Left cardiac atrium (tissue), 4 donors: ENCODE results near the gene ZFR. TPM values are rescaled to one million over a fixed set of nuclear protein-coding genes. Genes with fewer than 3 reads are reported as not detected.

Experiments used
- ATAC-seq, 2 donors: fragments of 200-7000 bp; cut with Tn5 transposase; one replicate each; pipeline ENCODE4 v1.9.1; 2020; ENCODE audit warnings: mild to moderate bottlenecking in 2 of 2, moderate library complexity in 2 of 2
- DNase-seq: peaks from one replicate; pipeline ENCODE4 v3.0.0-alpha.2; 2020
- intact Hi-C, 2 donors: fragments of 100-400 bp; cut with DNase I; formaldehyde crosslinking; loops; one replicate each; pipeline versions ENCODE4 v1.14.1 to v1.15.1; 2022 to 2023
- microRNA-seq, 2 donors: library from miRNA; unstranded; fragments of <30 nt; microRNA quantifications; one replicate each; pipeline ENCODE4 v1.2.0, GENCODE V29; 2020
- total RNA-seq, 2 donors: library from RNA; stranded (reverse); fragmentation: NEBNext Ultra II Directional; extraction: Animal tissue kit (Norgen Biotek cat#: 25700); gene quantifications; one replicate each; pipeline ENCODE4 v1.2.1, GENCODE V29; 2021
- donor health status: DM: no; HTN: yes; CAD: no.
- donor health status: DM: no; HTN: yes; CAD: no; lungs with severe emphysema.
- donor health status: DM: yes; HTN: yes; CAD: no.
- donor health status: Dilated cardiomyopathy.

Gene ZFR
- total RNA-seq, 2 donors from 2014 or later = 47.9 to 56.5 TPM

- ATAC-seq (no peak), DNase-seq (no peak)
- intact Hi-C loops = no loop called here
Measured at GRCh38 chr5:32311404-32312196, 132.9 kb downstream of the ZFR start.

- DNase-seq (no peak), ATAC-seq (no peak)
- intact Hi-C loops = no loop called here
Measured at GRCh38 chr5:32309761-32310160, 134.8 kb downstream of the ZFR start.

- no peak for ATAC-seq
- intact Hi-C loops = no loop called here
Measured at GRCh38 chr5:32308946-32309345, 135.6 kb downstream of the ZFR start.

GRCh38 chr5:32307769-32308194 lies 136.8 kb downstream of the ZFR start:
- intact Hi-C loops = no loop called here
- no peak for ATAC-seq
- no peak for DNase-seq

More at GRCh38 chr5:32308946-32309345, 135.6 kb downstream of the ZFR start:
- no peak for DNase-seq

GRCh38 chr5:32304622-32305021 lies 139.9 kb downstream of the ZFR start:
- intact Hi-C loops = no loop called here
- no peak for ATAC-seq
- no peak for DNase-seq

Small RNA genes lying within 50 kb of the gene (microRNA-seq; reads per million reads assigned to microRNA genes)
- gene MIR579 = 1.4 to 3.5 reads per million in 2 donors

Other genes starting within 250 kb of the ZFR start
- gene MTMR12, start 131.8 kb downstream of the ZFR start, total RNA-seq = 10 to 100 TPM; 19.6 to 24.9 TPM
- gene SUB1, start 140.8 kb upstream of the ZFR start, total RNA-seq = 100 to 1,000 TPM; 192 to 204 TPM